H1 (cell line): ENCODE results near the gene DBP. TPM values are rescaled to one million over a fixed set of nuclear protein-coding genes. Genes with fewer than 3 reads are reported as not detected.

Experiments used
- CTCF ChIA-PET: fragments of 300-600 bp; sonication (Branson Sonifier 250); formaldehyde crosslinking; loops from one replicate; lab custom pipeline; 2021; ENCODE audit not compliant: partially characterized antibody; lab: Charles Lee
- POLR2A ChIA-PET: fragments of 300-600 bp; sonication (Branson Sonifier 250); formaldehyde crosslinking; loops from one replicate; lab custom pipeline; 2021; ENCODE audit warnings: inconsistent platforms; ENCODE audit not compliant: partially characterized antibody; lab: Charles Lee
- DNase-seq, 2 experiments: peaks; one replicate each; pipeline versions ENCODE4 v3.0.0 to v3.0.0-alpha.2; 2010 to 2022; ENCODE audit warnings: low spot score in 2 of 2, low read depth in 1 of 2, mixed read lengths in 1 of 2
- FAIRE-seq: peaks from 2 replicates; lab custom pipeline; 2011; peaks lifted over from hg19 to GRCh38; lab: Jason Lieb, UNC
- H2AFZ ChIP-seq: 2 replicates; pipeline ENCODE4 v1.8.1; 2012; ENCODE audit warnings: low read length, inconsistent platforms
- H2AK5ac ChIP-seq: 2 replicates; pipeline ENCODE4 v1.6.1; 2013; ENCODE audit warnings: low read depth, low read length
- H2BK120ac ChIP-seq: replicated peaks from 2 replicates; pipeline ENCODE3; 2013; ENCODE audit warnings: low read depth, low read length, inconsistent platforms
- H2BK12ac ChIP-seq: 2 replicates; pipeline ENCODE4 v1.6.1; 2013; ENCODE audit warnings: low read depth, low read length
- H2BK15ac ChIP-seq: 2 replicates; pipeline ENCODE4 v1.6.1; 2013; ENCODE audit warnings: low read length
- H2BK20ac ChIP-seq: 2 replicates; pipeline ENCODE4 v1.6.1; 2013; ENCODE audit warnings: low read length
- H2BK5ac ChIP-seq: 2 replicates; pipeline ENCODE4 v1.6.1; 2013; ENCODE audit warnings: low read depth, low read length
- H3K14ac ChIP-seq: 2 replicates; pipeline ENCODE4 v1.6.1; 2013; ENCODE audit warnings: inconsistent platforms; ENCODE audit not compliant: insufficient read length
- H3K18ac ChIP-seq: 2 replicates; pipeline ENCODE4 v1.6.1; 2013; ENCODE audit warnings: low read length; ENCODE audit errors: extremely low read depth
- H3K23ac ChIP-seq: 2 replicates; pipeline ENCODE4 v1.6.1; 2013; ENCODE audit warnings: inconsistent platforms; ENCODE audit not compliant: insufficient read length
- H3K23me2 ChIP-seq: 2 replicates; pipeline ENCODE4 v1.6.1; 2013; ENCODE audit warnings: low read depth, low read length
- H3K27ac ChIP-seq: 2 replicates; pipeline ENCODE4 v1.6.1; 2011; ENCODE audit warnings: low read depth, low read length, inconsistent platforms
- H3K27me3 ChIP-seq, 4 experiments: replicated peaks in 1 of 4; 1 replicate in 1 of 4; 2 replicates in 3 of 4; pipeline versions ENCODE4 v1.6.1 to v1.8.1; 2011 to 2013; ENCODE audit warnings: low read length in 3 of 4, mild to moderate bottlenecking in 3 of 4, inconsistent platforms in 2 of 4, mixed read lengths in 2 of 4, moderate library complexity in 1 of 4; ENCODE audit not compliant: control insufficient read depth in 3 of 4, insufficient read depth in 3 of 4; ENCODE audit errors: extremely low read depth in 1 of 4
- H3K36me3 ChIP-seq, 4 experiments: 2 replicates each; pipeline versions ENCODE4 v1.6.1 to v1.8.1; 2011 to 2013; ENCODE audit warnings: mild to moderate bottlenecking in 4 of 4, low read length in 3 of 4, moderate library complexity in 2 of 4, control low read depth in 1 of 4, inconsistent platforms in 1 of 4; ENCODE audit not compliant: insufficient read depth in 4 of 4, control insufficient read depth in 2 of 4
- H3K4ac ChIP-seq: replicated peaks from 2 replicates; pipeline ENCODE3; 2013; ENCODE audit warnings: low read length, low read depth, mixed read lengths, inconsistent platforms; ENCODE audit not compliant: insufficient read length
- H3K4me1 ChIP-seq, 4 experiments: replicated peaks in 1 of 4; 1 replicate in 1 of 4; 2 replicates in 3 of 4; pipeline versions ENCODE4 v1.6.1 to v1.8.1; 2011 to 2013; ENCODE audit warnings: low read length in 3 of 4, inconsistent platforms in 2 of 4, mixed read lengths in 1 of 4; ENCODE audit not compliant: insufficient read depth in 4 of 4, control insufficient read depth in 3 of 4
- H3K4me2 ChIP-seq, 2 experiments: 2 replicates each; pipeline versions ENCODE4 v1.6.1 to v1.8.1; 2011 to 2013; ENCODE audit warnings: low read depth in 2 of 2, low read length in 2 of 2, control low read depth in 1 of 2, inconsistent platforms in 1 of 2, mild to moderate bottlenecking in 1 of 2; ENCODE audit not compliant: insufficient read depth in 1 of 2
- H3K4me3 ChIP-seq, 4 experiments: fragments of 200-600, 300-600 bp in 1 of 4; sonication (generic), shearing (Covaris generic), sonication (Bioruptor Twin) in 1 of 4; 2 replicates each; pipeline versions ENCODE4 v1.5.1 to v1.8.1; 2011 to 2016; ENCODE audit warnings: low read length in 4 of 4, low read depth in 3 of 4, control low read depth in 2 of 4, inconsistent platforms in 2 of 4, mild to moderate bottlenecking in 2 of 4, mixed read lengths in 1 of 4, moderate library complexity in 1 of 4; ENCODE audit not compliant: insufficient read depth in 2 of 4; ENCODE audit errors: extremely low read depth in 1 of 4
- H3K56ac ChIP-seq: replicated peaks from 2 replicates; pipeline ENCODE3; 2013; ENCODE audit warnings: low read depth, mild to moderate bottlenecking, mixed read lengths, low read length, inconsistent platforms; ENCODE audit not compliant: insufficient read length
- H3K79me1 ChIP-seq: 2 replicates; pipeline ENCODE4 v1.6.1; 2013; ENCODE audit warnings: low read depth, low read length, control low read depth
- H3K79me2 ChIP-seq, 2 experiments: 2 replicates each; pipeline versions ENCODE4 v1.6.1 to v1.8.1; 2012 to 2013; ENCODE audit warnings: low read length in 2 of 2, mild to moderate bottlenecking in 2 of 2, inconsistent platforms in 1 of 2; ENCODE audit not compliant: insufficient read depth in 2 of 2, control insufficient read depth in 1 of 2
- H3K9ac ChIP-seq, 4 experiments: replicated peaks in 1 of 4; 1 replicate in 1 of 4; 2 replicates in 3 of 4; pipeline versions ENCODE4 v1.6.1 to v1.8.1; 2011 to 2013; ENCODE audit warnings: low read depth in 3 of 4, low read length in 3 of 4, control low read depth in 2 of 4, mild to moderate bottlenecking in 2 of 4, moderate library complexity in 2 of 4, inconsistent platforms in 1 of 4; ENCODE audit errors: extremely low read depth in 1 of 4
- H3K9me3 ChIP-seq, 2 experiments: 2 replicates each; pipeline versions ENCODE4 v1.6.1 to v1.8.1; 2012 to 2013; ENCODE audit warnings: mild to moderate bottlenecking in 2 of 2, moderate library complexity in 2 of 2, control low read depth in 1 of 2, inconsistent platforms in 1 of 2, low read depth in 1 of 2, low read length in 1 of 2, mixed read lengths in 1 of 2; ENCODE audit not compliant: insufficient read depth in 2 of 2
- H4K20me1 ChIP-seq, 2 experiments: replicated peaks in 1 of 2; 2 replicates each; pipeline versions ENCODE3 to v1.8.1; 2011 to 2013; ENCODE audit warnings: inconsistent platforms in 2 of 2, low read length in 2 of 2, mild to moderate bottlenecking in 1 of 2; ENCODE audit not compliant: insufficient read depth in 2 of 2, control insufficient read depth in 1 of 2
- H4K5ac ChIP-seq: 2 replicates; pipeline ENCODE4 v1.6.1; 2013; ENCODE audit warnings: low read length, low read depth, mixed read lengths, inconsistent platforms; ENCODE audit not compliant: insufficient read length
- H4K8ac ChIP-seq: 2 replicates; pipeline ENCODE4 v1.8.0; 2013; ENCODE audit warnings: mild to moderate bottlenecking, moderate library complexity, low read length, inconsistent platforms; ENCODE audit not compliant: insufficient read depth; ENCODE audit errors: extremely low read depth
- H4K91ac ChIP-seq: replicated peaks from 2 replicates; pipeline ENCODE3; 2013; ENCODE audit warnings: low read length, mixed read lengths, inconsistent platforms; ENCODE audit not compliant: insufficient read length
- POLR2A ChIP-seq, 2 experiments: IDR thresholded peaks; 1 replicate in 1 of 2; 2 replicates in 1 of 2; pipeline ENCODE4 v1.6.1; 2011; ENCODE audit warnings: low read depth in 2 of 2, low read length in 2 of 2, mild to moderate bottlenecking in 2 of 2; ENCODE audit errors: control extremely low read depth in 1 of 2
- POLR2AphosphoS5 ChIP-seq: IDR thresholded peaks from 2 replicates; pipeline ENCODE4 v1.6.1; 2011; ENCODE audit warnings: low read depth, low read length
- RFX5 ChIP-seq: IDR thresholded peaks from 2 replicates; pipeline ENCODE4 v1.6.1; 2011; ENCODE audit warnings: low read depth, low read length, improper control_type of control experiment, borderline replicate concordance
- TAF1 ChIP-seq: IDR thresholded peaks from 2 replicates; pipeline ENCODE4 v1.6.1; 2011; ENCODE audit warnings: mild to moderate bottlenecking, low read depth, low read length
- WGBS, 2 experiments: shearing (Covaris generic) in 1 of 2; methylation state at CpG; one replicate each; pipeline versions ENCODE4 v1.1.6 to v1.1.7; 2013 to 2015; ENCODE audit warnings: low lambda C conversion rate in 2 of 2, mixed read lengths in 2 of 2, inconsistent platforms in 1 of 2, low coverage in 1 of 2, missing lambda C conversion rate in 1 of 2; ENCODE audit not compliant: insufficient replicate concordance in 2 of 2, insufficient coverage in 1 of 2, insufficient read length in 1 of 2; ENCODE audit errors: extremely low coverage in 1 of 2, missing lambda C conversion rate in 1 of 2; 5-methylcytosine and 5-hydroxymethylcytosine counted together
- polyA plus RNA-seq, 7 experiments: library from polyadenylated mRNA; depleted of rRNA in 3 of 7; stranded (reverse) in 5 of 7; unstranded in 2 of 7; fragments of >200 nt in 5 of 7; fragments of 200-250 nt in 2 of 7; gene quantifications; 1 replicate in 5 of 7; 2 replicates in 1 of 7; 4 replicates in 1 of 7; pipeline versions ENCODE4 v1.2.1 to v1.2.3, GENCODE V29; 2011 to 2013; ENCODE audit warnings: missing spikeins in 2 of 7, mixed read lengths in 2 of 7
- total RNA-seq: library from RNA; stranded (reverse); fragmentation: NEBNext Ultra II Directional; extraction: Animal tissue kit (Norgen Biotek cat#: 25700); gene quantifications from 2 replicates; pipeline ENCODE4 v1.2.1, GENCODE V29; 2021

The DBP gene
- total and polyA plus RNA-seq, 2 of the 8 experiments (the other 6 are each of a cell fraction or from before 2014, with no cell fraction given): 7.5 to 8.3 TPM

DNA sequence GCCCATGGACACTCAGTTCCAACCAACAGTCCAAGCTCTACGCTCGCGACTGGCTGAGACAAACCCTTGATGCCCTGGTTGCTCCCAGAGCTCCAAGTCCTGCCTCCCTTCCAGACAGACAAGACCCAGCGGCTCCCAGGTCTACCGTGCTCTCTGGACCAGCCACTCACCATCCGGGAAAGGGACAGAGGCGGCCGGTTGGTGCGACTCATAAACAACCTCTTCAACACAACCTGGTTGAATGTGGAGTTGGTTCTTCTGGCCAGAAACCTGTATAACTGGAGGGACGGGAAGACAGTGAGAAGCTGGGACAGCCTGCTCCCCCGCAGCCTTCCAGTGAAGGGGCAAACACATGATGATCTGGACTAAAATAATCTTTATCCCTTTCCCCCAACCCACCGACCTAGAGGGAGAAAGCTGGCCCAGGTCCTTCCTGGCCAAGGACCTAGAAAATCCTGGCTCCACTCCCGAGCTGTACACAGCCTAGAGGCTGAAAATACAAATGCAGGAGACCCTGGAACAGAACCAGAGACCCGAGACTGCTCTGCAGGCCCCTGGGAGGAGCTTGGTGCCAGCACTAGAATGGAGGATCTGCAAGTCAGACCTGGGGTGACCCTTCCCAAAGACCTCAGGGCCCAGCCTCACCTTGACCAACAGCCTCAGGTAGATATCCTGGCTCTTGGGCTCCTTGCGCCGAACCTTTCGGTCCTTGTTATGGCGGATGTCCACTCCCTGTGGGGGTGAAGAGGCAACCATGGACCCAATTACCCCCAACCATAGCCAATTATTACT, 19.8 kb downstream of the DBP start:
- H4K91ac ChIP-seq: no peak overlapping the region
- TF ChIP-seq POLR2A (IDR thresholded peaks at IDR 0.05; ENCODE audit: control extremely low read depth in 1 of 2, low read depth in 2 of 2, low read length in 2 of 2): peak; percentile 18 to 38
- 0 out of 2 replicates have a peak, but pooled peaks have one; percentile 10 for TF ChIP-seq TAF1
- TF ChIP-seq POLR2AphosphoS5: peak; percentile 44; the same call in 1 of the 2 replicates
- TF ChIP-seq RFX5: no peak
- POLR2A ChIA-PET: interaction anchor here (0.6 to 30.9 kb wide), 21 partner anchors 5 to 227 kb away, joined by 3 to 788 read pairs (median 5); partner anchors contain the start of genes CA11, DBP, FAM83E and FUT2

More for the DNA sequence above, 19.8 kb downstream of the DBP start:
- Histone ChIP-seq H3K27me3 (no peaks in the 10 kb centered on the region), H3K9me3 (no peaks in the 10 kb centered on the region), H3K18ac (no peak overlapping the region), H3K4me2 (peak overlapping the region; percentile 64 to 84), H3K79me1 (peaks cover 4% of the 10 kb centered on the region; the same call in 1 of the 2 replicates), H2BK12ac (no peak overlapping the region), H3K27ac (0 out of 2 replicates have a peak overlapping the region, but pooled peaks have one; percentile 18), H3K23ac (no peak overlapping the region), H3K14ac (no peak overlapping the region), H3K36me3 (peaks cover 17 to 32% (median 21%) of the 10 kb centered on the region in 4 experiments), H3K23me2 (peaks cover 4% of the 10 kb centered on the region; the same call in 1 of the 2 replicates), H4K20me1 (peaks cover 25 to 39% of the 10 kb centered on the region in 2 experiments), H3K4ac (no peak overlapping the region), H3K56ac (no peak overlapping the region), H2AFZ (no peak overlapping the region), H3K79me2 (peaks cover 20 to 31% of the 10 kb centered on the region in 2 experiments), H4K5ac (no peak overlapping the region), H4K8ac (no peak overlapping the region), H2BK5ac (0 out of 2 replicates have a peak overlapping the region, but pooled peaks have one; percentile 3), H2BK15ac (no peak overlapping the region), H2BK120ac (no peak overlapping the region), H2AK5ac (no peak overlapping the region), H3K4me3 (peak overlapping the region; percentile 83 to 97 (median 94); a peak in 7 of 8 replicates), H3K4me1 (peaks cover 3 to 45% (median 36%) of the 10 kb centered on the region in 4 experiments), H3K9ac (peak overlapping the region in 3 of 4 experiments; percentile 94 to 98 (median 95); a peak in 5 of 7 replicates), H2BK20ac (no peak overlapping the region)
- DNase-seq: no peak
- CTCF ChIA-PET: interaction anchor here (1.0 to 7.2 kb wide), 5 partner anchors 8 to 165 kb away, joined by 3 to 37 read pairs (median 3); no protein-coding TSS in a partner anchor
- no peak for FAIRE-seq
- WGBS, 2 experiments: 94% methylated on average over 14 of the region's 18 CpGs; no CpG with 5 or more reads in 1 of the 2 experiments
